Muscle layer of colon (tissue), 2 donors: ENCODE measurements around the gene C2orf78.

ENCODE experiments used
- H3K27ac ChIP-seq: one replicate; pipeline ENCODE4 v1.7.0; 2013; ENCODE audit warnings: low read depth, mild to moderate bottlenecking, low read length, moderate library complexity
- H3K27me3 ChIP-seq, 2 donors: one replicate each; pipeline ENCODE4 v1.7.0; 2013; ENCODE audit warnings: low read length in 2 of 2, mild to moderate bottlenecking in 2 of 2; ENCODE audit not compliant: insufficient read depth in 2 of 2, control insufficient read depth in 1 of 2
- H3K36me3 ChIP-seq: one replicate; pipeline ENCODE4 v1.7.0; 2013; ENCODE audit warnings: mild to moderate bottlenecking, low read length; ENCODE audit not compliant: insufficient read depth
- H3K4me1 ChIP-seq: one replicate; pipeline ENCODE4 v1.7.0; 2013; ENCODE audit warnings: mild to moderate bottlenecking, low read length; ENCODE audit not compliant: insufficient read depth
- H3K4me3 ChIP-seq, 2 donors: one replicate each; pipeline ENCODE4 v1.7.0; 2013; ENCODE audit warnings: low read length in 2 of 2, low read depth in 1 of 2, mild to moderate bottlenecking in 1 of 2, moderate library complexity in 1 of 2
- H3K9ac ChIP-seq: one replicate; pipeline ENCODE4 v1.7.0; 2013; ENCODE audit warnings: low read length
- H3K9me3 ChIP-seq: one replicate; pipeline ENCODE4 v1.7.0; 2013; ENCODE audit warnings: mild to moderate bottlenecking, low read length
- donor health status: abdominal sarcoma.
- donor health status: Adenocarcinoma of cecum.

Gene C2orf78

GRCh38 chr2:73841912-73842738 lies 58.1 kb downstream of the C2orf78 start:
- Histone ChIP-seq H3K4me1 (peaks cover 32% of the 10 kb centered on the region), H3K9me3 (no peaks in the 10 kb centered on the region), H3K27ac (peak overlapping the region; percentile 48), H3K9ac (no peak overlapping the region), H3K36me3 (peaks cover 8% of the 10 kb centered on the region), H3K4me3 (no peak overlapping the region), H3K27me3 (no peaks in the 10 kb centered on the region)

- no peaks in the 10 kb centered on the region for H3K27me3 ChIP-seq
- H3K27ac ChIP-seq, result peak overlapping the region; percentile 48
- H3K36me3 ChIP-seq, result peaks cover 14% of the 10 kb centered on the region
- peaks cover 30% of the 10 kb centered on the region for H3K4me1 ChIP-seq
- no peaks in the 10 kb centered on the region for H3K9me3 ChIP-seq
- no peak overlapping the region for H3K9ac ChIP-seq
- H3K4me3 ChIP-seq, result no peak overlapping the region
Observed at GRCh38 chr2:73842739-73843019, 58.7 kb downstream of the C2orf78 start.

- Histone ChIP-seq H3K27me3 (no peaks in the 10 kb centered on the region), H3K27ac (no peak overlapping the region), H3K4me1 (peaks cover 25% of the 10 kb centered on the region), H3K36me3 (peaks cover 16% of the 10 kb centered on the region), H3K4me3 (no peak overlapping the region), H3K9me3 (no peaks in the 10 kb centered on the region), H3K9ac (no peak overlapping the region)
Observed at GRCh38 chr2:73844087-73844486, 60.1 kb downstream of the C2orf78 start.

- Histone ChIP-seq H3K36me3 (peaks cover 48% of the 10 kb centered on the region), H3K4me3 (no peak overlapping the region), H3K9ac (no peak overlapping the region), H3K4me1 (peaks cover 21% of the 10 kb centered on the region), H3K27ac (peak overlapping the region; percentile 58), H3K27me3 (no peaks in the 10 kb centered on the region), H3K9me3 (no peaks in the 10 kb centered on the region)
Observed at GRCh38 chr2:73850009-73850408, 66.0 kb downstream of the C2orf78 start.

GRCh38 chr2:73851274-73851673 lies 67.3 kb downstream of the C2orf78 start:
- Histone ChIP-seq H3K27ac (no peak overlapping the region), H3K27me3 (no peaks in the 10 kb centered on the region), H3K9me3 (no peaks in the 10 kb centered on the region), H3K4me3 (no peak overlapping the region), H3K36me3 (peaks cover 51% of the 10 kb centered on the region), H3K4me1 (peaks cover 21% of the 10 kb centered on the region), H3K9ac (no peak overlapping the region)

GRCh38 chr2:73852020-73852419 lies 68.0 kb downstream of the C2orf78 start:
- Histone ChIP-seq H3K4me1 (peaks cover 21% of the 10 kb centered on the region), H3K9me3 (no peaks in the 10 kb centered on the region), H3K27ac (no peak overlapping the region), H3K9ac (no peak overlapping the region), H3K4me3 (no peak overlapping the region), H3K36me3 (peaks cover 54% of the 10 kb centered on the region), H3K27me3 (no peaks in the 10 kb centered on the region)

GRCh38 chr2:73855526-73855925 lies 71.5 kb downstream of the C2orf78 start:
- Histone ChIP-seq H3K4me3 (no peak overlapping the region), H3K36me3 (peaks cover 55% of the 10 kb centered on the region), H3K9me3 (no peaks in the 10 kb centered on the region), H3K9ac (no peak overlapping the region), H3K27ac (no peak overlapping the region), H3K4me1 (no peaks in the 10 kb centered on the region), H3K27me3 (no peaks in the 10 kb centered on the region)

GRCh38 chr2:73856214-73856613 lies 72.2 kb downstream of the C2orf78 start:
- Histone ChIP-seq H3K4me3 (no peak overlapping the region), H3K9me3 (no peaks in the 10 kb centered on the region), H3K9ac (no peak overlapping the region), H3K4me1 (no peaks in the 10 kb centered on the region), H3K27ac (no peak overlapping the region), H3K36me3 (peaks cover 53% of the 10 kb centered on the region), H3K27me3 (no peaks in the 10 kb centered on the region)

- H3K27ac ChIP-seq, result no peak overlapping the region
Observed at GRCh38 chr2:73859721-73860586, 76.0 kb downstream of the C2orf78 start.

GRCh38 chr2:73862987-73863386 lies 79.0 kb downstream of the C2orf78 start:
- Histone ChIP-seq H3K9ac (no peak overlapping the region), H3K36me3 (peaks cover 40% of the 10 kb centered on the region), H3K9me3 (no peaks in the 10 kb centered on the region), H3K27me3 (no peaks in the 10 kb centered on the region), H3K4me3 (no peak overlapping the region), H3K27ac (no peak overlapping the region), H3K4me1 (no peaks in the 10 kb centered on the region)

More at GRCh38 chr2:73859721-73860586, 76.0 kb downstream of the C2orf78 start:
- no peaks in the 10 kb centered on the region for H3K4me1 ChIP-seq
- H3K27me3 ChIP-seq, result no peaks in the 10 kb centered on the region
- H3K9me3 ChIP-seq, result no peaks in the 10 kb centered on the region
- no peak overlapping the region for H3K4me3 ChIP-seq
- H3K9ac ChIP-seq, result no peak overlapping the region
- peaks cover 51% of the 10 kb centered on the region for H3K36me3 ChIP-seq
